BLaER1 (cell line): ENCODE results near the gene GAS2L2.

Experiments used
- H3K27ac ChIP-seq: shearing (Covaris generic); formaldehyde crosslinking; 2 replicates; pipeline ENCODE4 v1.8.1; 2022
- H3K27me3 ChIP-seq: shearing (Covaris generic); formaldehyde crosslinking; 2 replicates; pipeline ENCODE4 v1.8.1; 2022
- H3K36me3 ChIP-seq: shearing (Covaris generic); formaldehyde crosslinking; 2 replicates; pipeline ENCODE4 v1.8.1; 2022
- H3K4me1 ChIP-seq: shearing (Covaris generic); formaldehyde crosslinking; 2 replicates; pipeline ENCODE4 v1.8.1; 2022
- H3K4me2 ChIP-seq: shearing (Covaris generic); formaldehyde crosslinking; 2 replicates; pipeline ENCODE4 v1.8.1; 2022
- H3K4me3 ChIP-seq: shearing (Covaris generic); formaldehyde crosslinking; 2 replicates; pipeline ENCODE4 v1.8.1; 2022
- H3K9ac ChIP-seq: shearing (Covaris generic); formaldehyde crosslinking; 2 replicates; pipeline ENCODE4 v1.8.1; 2022
- H3K9me3 ChIP-seq: shearing (Covaris generic); formaldehyde crosslinking; 2 replicates; pipeline ENCODE4 v1.8.1; 2022
- H4K20me1 ChIP-seq: shearing (Covaris generic); formaldehyde crosslinking; 2 replicates; pipeline ENCODE4 v1.8.1; 2022
- Cebpa-rat ChIP-seq: shearing (Covaris generic); IDR thresholded peaks from 2 replicates; pipeline ENCODE4 v1.8.1; 2022

The GAS2L2 gene

GRCh38 chr17:35748979-35749378, 4.1 kb downstream of the GAS2L2 start:
- TF ChIP-seq Cebpa-rat = no peak

GRCh38 chr17:35748341-35748841, 4.6 kb downstream of the GAS2L2 start:
- H3K27me3 ChIP-seq = peaks cover 44% of the 10 kb centered on the region
- H3K4me1 ChIP-seq = peaks cover 20% of the 10 kb centered on the region
- no peak overlapping the region for H3K4me3 ChIP-seq
- peaks cover 22% of the 10 kb centered on the region for H4K20me1 ChIP-seq
- no peaks in the 10 kb centered on the region for H3K36me3 ChIP-seq
- no peaks in the 10 kb centered on the region for H3K9me3 ChIP-seq
- no peak overlapping the region for H3K27ac ChIP-seq
- H3K4me2 ChIP-seq = no peak overlapping the region
- H3K9ac ChIP-seq = no peak overlapping the region
- TF ChIP-seq Cebpa-rat = no peak

More at GRCh38 chr17:35748979-35749378, 4.1 kb downstream of the GAS2L2 start:
- Histone ChIP-seq H3K4me1 (peaks cover 20% of the 10 kb centered on the region), H3K9ac (no peak overlapping the region), H3K4me3 (no peak overlapping the region), H3K36me3 (no peaks in the 10 kb centered on the region), H3K9me3 (no peaks in the 10 kb centered on the region), H3K27ac (no peak overlapping the region), H3K4me2 (no peak overlapping the region), H3K27me3 (peaks cover 40% of the 10 kb centered on the region), H4K20me1 (peaks cover 20% of the 10 kb centered on the region; the same call in 1 of the 2 replicates)

- H3K9me3 ChIP-seq = no peaks in the 10 kb centered on the region
- TF ChIP-seq Cebpa-rat = no peak
- H3K9ac ChIP-seq = no peak overlapping the region
Observed at GRCh38 chr17:35747540-35748017, 5.5 kb downstream of the GAS2L2 start.

GRCh38 chr17:35745749-35746320, 7.2 kb downstream of the GAS2L2 start:
- Histone ChIP-seq H4K20me1 (peaks cover 47% of the 10 kb centered on the region), H3K4me1 (peaks cover 10% of the 10 kb centered on the region), H3K27ac (no peak overlapping the region), H3K4me3 (no peak overlapping the region), H3K9me3 (no peaks in the 10 kb centered on the region), H3K4me2 (no peak overlapping the region), H3K36me3 (no peaks in the 10 kb centered on the region), H3K27me3 (peaks cover 57% of the 10 kb centered on the region), H3K9ac (no peak overlapping the region)
- no peak for TF ChIP-seq Cebpa-rat

More at GRCh38 chr17:35747540-35748017, 5.5 kb downstream of the GAS2L2 start:
- Histone ChIP-seq H3K4me1 (peaks cover 14% of the 10 kb centered on the region), H3K36me3 (no peaks in the 10 kb centered on the region), H3K27ac (no peak overlapping the region), H3K4me3 (no peak overlapping the region), H3K4me2 (no peak overlapping the region), H4K20me1 (peaks cover 31% of the 10 kb centered on the region), H3K27me3 (peaks cover 52% of the 10 kb centered on the region)

GRCh38 chr17:35745246-35745645, 7.8 kb downstream of the GAS2L2 start:
- no peak overlapping the region for H3K9ac ChIP-seq
- H4K20me1 ChIP-seq = peaks cover 47% of the 10 kb centered on the region
- peaks cover 57% of the 10 kb centered on the region for H3K27me3 ChIP-seq
- H3K36me3 ChIP-seq = no peaks in the 10 kb centered on the region
- TF ChIP-seq Cebpa-rat = no peak
- H3K4me3 ChIP-seq = no peak overlapping the region
- peaks cover 6% of the 10 kb centered on the region for H3K4me1 ChIP-seq
- no peak overlapping the region for H3K4me2 ChIP-seq
- no peaks in the 10 kb centered on the region for H3K9me3 ChIP-seq
- H3K27ac ChIP-seq = no peak overlapping the region

- H3K27me3 ChIP-seq = peaks cover 57% of the 10 kb centered on the region
- H3K4me3 ChIP-seq = no peak overlapping the region
- no peaks in the 10 kb centered on the region for H3K9me3 ChIP-seq
- H3K4me1 ChIP-seq = peaks cover 2% of the 10 kb centered on the region
- H3K4me2 ChIP-seq = no peak overlapping the region
- no peak for TF ChIP-seq Cebpa-rat
- no peaks in the 10 kb centered on the region for H3K36me3 ChIP-seq
- no peak overlapping the region for H3K27ac ChIP-seq
- no peak overlapping the region for H3K9ac ChIP-seq
- H4K20me1 ChIP-seq = peaks cover 51% of the 10 kb centered on the region
Observed at GRCh38 chr17:35744830-35745229, 8.2 kb downstream of the GAS2L2 start.

GRCh38 chr17:35743626-35744328, 9.3 kb downstream of the GAS2L2 start:
- Histone ChIP-seq H4K20me1 (peaks cover 61% of the 10 kb centered on the region), H3K4me3 (no peak overlapping the region), H3K4me2 (no peak overlapping the region), H3K4me1 (0 out of 2 replicates have a peak, but pooled peaks cover under 1% of the 10 kb centered on the region), H3K9me3 (no peaks in the 10 kb centered on the region), H3K36me3 (no peaks in the 10 kb centered on the region), H3K27me3 (peaks cover 48% of the 10 kb centered on the region), H3K9ac (no peak overlapping the region), H3K27ac (no peak overlapping the region)
- TF ChIP-seq Cebpa-rat = no peak

- Histone ChIP-seq H3K4me3 (no peak overlapping the region), H3K9me3 (no peaks in the 10 kb centered on the region), H3K4me1 (0 out of 2 replicates have a peak, but pooled peaks cover 5% of the 10 kb centered on the region), H4K20me1 (peaks cover 69% of the 10 kb centered on the region), H3K27me3 (peaks cover 40% of the 10 kb centered on the region), H3K36me3 (no peaks in the 10 kb centered on the region), H3K27ac (no peak overlapping the region), H3K9ac (no peak overlapping the region), H3K4me2 (no peak overlapping the region)
- no peak for TF ChIP-seq Cebpa-rat
Observed at GRCh38 chr17:35742896-35743477, 10.1 kb downstream of the GAS2L2 start.

- TF ChIP-seq Cebpa-rat = no peak
- H3K4me3 ChIP-seq = no peak overlapping the region
- H3K27me3 ChIP-seq = peaks cover 40% of the 10 kb centered on the region
- H4K20me1 ChIP-seq = peaks cover 71% of the 10 kb centered on the region
- H3K4me1 ChIP-seq = 0 out of 2 replicates have a peak, but pooled peaks cover 5% of the 10 kb centered on the region
- H3K9me3 ChIP-seq = no peaks in the 10 kb centered on the region
- H3K4me2 ChIP-seq = no peak overlapping the region
- H3K36me3 ChIP-seq = no peaks in the 10 kb centered on the region
- no peak overlapping the region for H3K9ac ChIP-seq
- H3K27ac ChIP-seq = no peak overlapping the region
Observed at GRCh38 chr17:35742496-35742895, 10.5 kb downstream of the GAS2L2 start.
